ENCODE data around the gene ADSS1.
"Not testable (repeated sequence)": the region's sequence is repeated elsewhere in the genome, so short reads cannot be mapped to it uniquely, and the experiment has no call there.

The ADSS1 gene

DNA sequence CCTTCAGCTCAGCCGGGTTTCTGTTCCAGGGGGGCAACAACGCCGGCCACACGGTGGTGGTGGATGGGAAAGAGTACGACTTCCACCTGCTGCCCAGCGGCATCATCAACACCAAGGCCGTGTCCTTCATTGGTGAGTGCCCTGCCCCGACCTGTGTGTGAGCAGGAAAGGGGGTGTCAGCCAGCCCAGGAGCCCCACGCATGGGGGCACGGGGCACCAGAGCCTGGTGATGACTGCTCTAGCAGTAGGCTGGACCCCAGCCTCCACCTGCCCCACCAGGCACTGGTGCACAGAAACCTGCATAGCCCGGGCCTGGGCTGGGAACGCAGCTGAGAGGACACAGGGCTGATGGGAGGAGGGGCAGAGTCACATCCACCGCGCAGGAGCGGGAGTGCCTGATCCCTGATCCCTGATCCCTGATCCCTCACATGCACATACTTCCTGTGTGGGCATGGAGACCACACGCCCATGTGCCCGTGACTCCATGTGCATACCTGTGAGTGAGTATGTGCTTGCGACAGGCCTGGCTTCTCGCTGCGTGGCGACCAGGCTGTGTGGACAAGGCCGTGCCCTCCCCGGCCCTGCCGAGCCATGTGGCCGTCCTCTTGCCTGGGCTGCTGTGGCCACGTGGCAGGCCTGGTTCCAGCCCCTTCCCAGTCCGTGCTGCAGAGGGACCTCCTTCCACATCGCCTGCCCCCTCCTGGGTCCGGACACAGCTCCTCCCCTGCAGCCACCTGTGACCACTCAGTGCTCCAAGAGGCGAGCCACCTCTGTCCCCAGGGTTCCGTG lies 11.2 kb downstream of the ADSS1 start:
- no peak for DNase-seq

DNA sequence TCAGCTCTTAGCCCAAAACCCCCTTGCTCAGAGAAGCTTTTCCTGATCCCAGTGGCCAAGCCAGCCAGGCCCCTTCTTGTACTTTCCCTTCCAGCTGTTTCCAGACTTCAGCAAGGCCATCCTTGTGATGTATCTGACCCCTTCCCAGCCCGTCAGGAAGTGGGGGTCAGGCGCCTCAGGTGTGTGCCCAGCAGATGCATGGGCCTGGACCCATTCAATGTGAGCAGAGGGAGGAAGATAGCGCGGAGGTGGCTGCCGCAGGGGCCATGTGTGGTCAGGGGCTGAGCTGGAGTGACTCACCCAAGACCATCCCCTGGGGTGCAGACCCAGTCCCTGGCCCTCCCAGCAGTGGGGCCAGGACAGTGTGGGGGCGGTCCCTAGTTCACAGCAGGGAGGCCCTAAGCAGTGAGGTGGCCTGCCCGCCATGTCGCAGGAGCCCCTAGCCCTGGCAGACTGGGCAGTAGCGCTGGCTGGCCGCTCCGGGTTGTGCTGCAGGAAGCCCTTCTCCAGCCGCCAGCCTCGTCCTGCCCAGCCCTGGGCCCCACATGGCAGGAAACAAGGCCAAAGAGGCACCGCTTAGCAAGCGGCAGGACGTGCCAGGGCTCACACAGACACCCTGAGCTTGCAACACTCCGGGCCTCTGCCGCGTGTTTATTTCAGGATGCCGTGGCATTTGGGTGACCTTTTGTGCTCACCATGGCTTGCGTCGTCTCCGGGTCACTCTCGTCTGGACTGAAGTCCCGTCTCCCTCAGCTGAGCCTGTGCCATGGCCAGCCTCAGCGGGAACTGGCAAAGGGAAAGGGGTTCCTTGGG lies 12.0 kb downstream of the ADSS1 start:
- DNase-seq: no peak

DNA sequence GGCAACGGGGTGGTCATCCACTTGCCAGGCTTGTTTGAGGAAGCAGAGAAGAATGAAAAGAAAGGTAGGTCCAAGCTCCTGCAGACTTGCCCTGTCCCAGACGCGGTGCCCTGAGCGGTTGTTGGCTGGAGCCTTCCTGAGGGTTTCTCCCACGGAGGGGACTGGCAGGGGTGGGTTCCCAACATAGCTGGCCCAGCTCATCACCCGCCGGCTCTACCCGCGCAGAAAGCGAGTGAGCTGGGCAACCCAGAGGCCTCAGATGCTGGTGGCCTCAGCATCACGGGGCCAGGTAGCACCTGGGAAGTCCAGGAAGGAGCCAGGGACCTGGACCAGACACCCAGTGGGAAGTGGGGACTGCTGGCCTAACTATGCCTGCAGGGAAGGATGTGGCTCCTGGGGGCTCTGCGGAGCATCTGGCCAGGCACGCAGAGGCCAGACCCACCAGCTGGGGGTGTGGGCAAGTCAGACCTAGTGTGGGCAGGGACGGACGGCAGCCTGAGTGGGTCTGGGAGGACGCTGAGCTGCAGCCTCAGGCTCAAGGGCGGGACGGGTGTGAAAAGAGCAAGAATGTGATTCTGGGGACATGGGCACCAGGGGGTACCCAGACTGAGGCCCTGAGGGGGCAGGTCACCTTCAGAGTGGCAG lies 14.5 kb downstream of the ADSS1 start:
- no peak for DNase-seq

DNA sequence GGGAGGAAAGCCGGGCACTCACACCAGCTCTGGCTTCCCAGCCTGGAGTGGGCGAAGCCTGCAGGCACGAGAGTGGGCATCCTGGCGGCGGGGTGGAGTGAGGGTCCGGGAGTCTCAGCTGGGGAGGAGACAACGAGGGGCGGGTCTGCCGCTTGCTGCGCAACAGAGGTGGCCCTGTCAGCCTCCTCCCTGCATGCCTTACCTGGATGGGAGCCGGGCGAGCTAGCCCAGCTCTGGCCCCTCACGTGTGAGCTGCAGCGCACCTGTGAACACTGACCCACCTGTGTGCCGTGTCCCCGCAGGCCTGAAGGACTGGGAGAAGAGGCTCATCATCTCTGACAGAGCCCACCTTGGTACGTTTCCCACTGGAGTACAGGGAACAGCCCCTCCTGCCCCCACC lies 15.0 kb downstream of the ADSS1 start:
- no peak for DNase-seq

DNA sequence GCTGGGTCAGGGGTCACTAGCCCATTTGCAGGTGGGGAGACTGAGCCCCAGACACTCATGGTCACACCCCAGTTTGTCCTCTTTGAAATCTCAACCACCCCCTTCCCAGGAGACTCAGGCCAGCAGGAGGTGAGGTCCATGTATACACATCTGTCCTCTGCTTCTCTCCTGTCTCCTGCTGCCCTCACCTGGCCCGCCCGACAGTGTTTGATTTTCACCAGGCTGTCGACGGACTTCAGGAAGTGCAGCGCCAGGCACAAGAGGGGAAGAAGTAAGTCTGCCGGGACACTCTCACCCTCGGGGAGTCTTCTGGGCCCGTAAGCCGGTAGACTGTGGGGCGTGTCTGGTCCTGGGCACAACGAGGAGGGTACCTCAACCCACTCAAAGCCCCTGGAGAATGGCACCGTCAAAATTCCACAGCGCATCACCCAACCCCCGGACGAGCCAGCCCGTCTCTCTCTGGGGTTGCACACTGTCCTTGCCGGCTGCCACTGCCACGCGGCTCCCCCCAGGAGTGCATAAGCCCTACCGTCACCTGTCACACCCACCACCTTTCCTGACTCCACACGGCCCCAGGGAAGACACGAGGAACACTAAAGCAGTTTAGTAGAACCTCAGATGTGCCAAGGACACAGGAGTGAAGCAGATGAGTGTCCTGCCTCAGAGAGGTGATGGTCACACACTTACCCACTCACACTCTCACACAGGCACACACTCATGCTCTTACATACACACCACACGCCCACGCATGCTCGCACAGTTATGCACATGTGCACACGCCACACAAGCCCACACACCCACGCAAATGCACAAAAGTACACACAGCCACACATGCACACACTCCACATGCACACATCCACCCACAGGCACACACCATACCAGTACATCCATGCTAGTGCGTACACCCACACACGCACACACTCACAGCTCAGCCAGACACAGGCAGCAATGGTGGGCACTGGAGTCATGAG lies 15.8 kb downstream of the ADSS1 start:
- no peak for DNase-seq

DNA sequence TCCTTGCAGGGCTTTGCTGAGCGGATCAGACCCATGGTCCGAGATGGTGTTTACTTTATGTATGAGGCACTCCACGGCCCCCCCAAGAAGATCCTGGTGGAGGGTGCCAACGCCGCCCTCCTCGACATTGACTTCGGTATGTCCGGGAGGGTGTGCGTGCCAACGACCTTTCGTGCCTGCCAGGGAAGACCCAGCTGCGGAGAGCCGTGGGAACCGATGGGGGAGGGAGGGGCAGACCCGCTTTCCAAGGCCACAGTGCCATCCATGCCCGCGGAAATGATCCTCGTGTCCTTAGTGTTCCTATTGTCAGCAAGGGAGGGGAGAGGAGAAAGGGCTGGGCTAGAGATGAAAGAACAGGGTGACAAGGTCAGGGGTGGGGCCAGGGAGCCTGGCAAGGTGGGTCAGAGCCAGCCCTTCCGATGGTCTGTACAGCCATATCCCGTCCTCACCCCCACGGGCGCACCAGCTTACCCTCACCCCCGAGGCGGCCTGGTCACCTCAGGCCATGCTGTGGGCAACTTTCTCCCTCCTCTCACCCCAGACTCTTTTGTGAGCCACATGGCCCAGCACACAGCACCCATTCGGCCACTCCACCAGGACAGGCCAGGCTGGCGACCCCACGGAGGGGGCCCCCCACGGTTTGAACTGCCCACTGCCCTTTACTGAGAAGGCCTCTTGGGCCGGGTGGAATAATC lies 17.2 kb downstream of the ADSS1 start:
- no peak for DNase-seq

DNA sequence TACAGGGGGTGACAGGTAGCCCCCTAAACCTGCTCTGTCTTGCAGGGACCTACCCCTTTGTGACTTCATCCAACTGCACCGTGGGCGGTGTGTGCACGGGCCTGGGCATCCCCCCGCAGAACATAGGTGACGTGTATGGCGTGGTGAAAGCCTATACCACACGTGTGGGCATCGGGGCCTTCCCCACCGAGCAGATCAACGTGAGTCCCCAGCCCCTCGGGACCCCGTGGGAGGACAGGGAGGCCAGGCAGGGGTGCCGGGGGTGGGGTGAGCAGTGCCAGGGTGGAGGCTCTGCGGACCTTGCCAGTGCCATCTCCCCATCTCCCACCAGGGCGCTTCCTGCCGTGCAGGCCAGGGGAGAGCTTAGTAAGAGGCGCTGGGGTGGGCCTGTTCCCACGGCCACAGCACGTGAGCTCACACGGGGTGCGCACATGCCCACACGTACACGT lies 17.8 kb downstream of the ADSS1 start:
- no peak for DNase-seq

DNA sequence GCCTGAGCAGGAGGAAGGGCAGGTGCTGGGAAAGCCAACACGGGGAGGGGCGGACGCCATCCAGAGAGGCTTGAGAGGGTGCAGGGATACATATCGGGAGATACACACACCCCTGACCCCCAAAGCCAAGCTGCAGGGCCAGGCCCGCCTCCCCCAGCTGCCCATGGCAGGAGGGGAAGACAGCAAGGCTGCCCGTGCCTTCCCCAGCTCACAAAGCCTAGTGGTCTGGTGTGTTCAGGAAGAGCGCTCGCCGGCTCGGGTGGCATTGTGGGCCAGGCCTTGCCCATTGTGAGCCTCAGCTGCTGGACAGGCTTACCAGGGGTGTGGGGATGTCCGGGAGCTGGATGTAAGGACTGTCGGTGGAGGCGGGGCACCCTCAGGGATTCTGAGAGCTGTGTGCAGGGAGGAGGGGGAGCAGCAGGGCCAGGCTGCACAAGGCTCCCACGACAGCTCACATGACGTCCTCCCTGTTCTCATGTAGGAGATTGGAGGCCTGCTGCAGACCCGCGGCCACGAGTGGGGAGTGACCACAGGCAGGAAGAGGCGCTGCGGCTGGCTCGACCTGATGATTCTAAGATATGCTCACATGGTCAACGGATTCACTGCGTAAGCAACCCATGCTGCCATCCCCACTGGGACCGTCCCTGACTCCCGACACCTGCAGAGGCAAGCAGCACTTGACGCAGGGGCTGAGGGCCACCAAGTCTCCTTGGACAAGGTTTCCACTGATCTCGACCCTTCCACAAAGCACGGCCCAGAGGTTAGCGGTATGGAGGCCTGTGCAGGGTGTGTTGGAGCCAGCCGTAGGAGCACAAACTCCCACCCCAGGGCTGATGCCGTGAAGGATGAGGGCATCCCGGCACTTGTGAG lies 18.8 kb downstream of the ADSS1 start:
- no peak for DNase-seq

DNA sequence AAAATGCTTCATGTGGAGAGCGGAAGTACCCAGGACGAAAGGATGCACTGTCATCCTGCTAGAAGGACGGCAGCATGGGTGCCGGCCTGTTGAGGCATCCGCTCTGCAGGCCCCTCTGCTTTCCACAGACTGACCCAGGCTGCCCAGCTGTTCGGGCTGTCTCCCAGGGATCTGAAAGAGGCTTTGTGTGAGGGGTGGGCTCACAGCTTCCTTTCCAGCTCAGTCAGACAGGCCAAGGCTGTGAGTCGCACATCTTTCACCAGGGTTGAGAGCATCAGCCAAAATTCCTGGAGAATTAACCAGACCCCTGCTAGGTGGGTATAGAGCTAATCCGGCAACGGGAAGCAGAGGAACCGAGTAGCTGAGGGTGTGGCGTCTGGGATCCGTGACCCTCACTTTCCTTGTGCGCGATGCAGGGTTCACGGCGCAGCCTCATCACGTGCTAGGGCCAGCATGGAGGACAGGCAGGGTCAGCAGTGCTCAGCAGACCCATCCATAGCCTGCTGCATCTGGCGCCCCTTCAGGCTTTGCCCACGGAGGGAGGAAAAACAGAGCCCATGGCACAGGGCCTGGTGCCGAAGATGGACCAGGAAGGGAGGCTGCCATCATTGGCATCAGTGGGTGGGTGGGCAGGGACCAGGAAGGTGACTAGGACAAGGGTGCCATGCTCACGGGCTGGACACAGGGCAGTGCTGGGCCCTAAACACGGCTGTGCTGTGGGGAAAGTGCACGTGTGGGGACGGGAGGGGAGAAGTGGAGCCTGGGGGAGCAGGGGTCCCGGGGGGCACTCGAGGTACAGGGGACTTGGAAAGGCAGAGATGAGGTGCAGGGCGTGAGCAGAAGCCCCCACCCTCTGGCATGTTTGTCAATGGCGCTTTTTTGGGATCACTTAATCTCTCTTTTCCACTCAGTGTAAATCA lies 19.7 kb downstream of the ADSS1 start:
- DNase-seq: no peak

DNA sequence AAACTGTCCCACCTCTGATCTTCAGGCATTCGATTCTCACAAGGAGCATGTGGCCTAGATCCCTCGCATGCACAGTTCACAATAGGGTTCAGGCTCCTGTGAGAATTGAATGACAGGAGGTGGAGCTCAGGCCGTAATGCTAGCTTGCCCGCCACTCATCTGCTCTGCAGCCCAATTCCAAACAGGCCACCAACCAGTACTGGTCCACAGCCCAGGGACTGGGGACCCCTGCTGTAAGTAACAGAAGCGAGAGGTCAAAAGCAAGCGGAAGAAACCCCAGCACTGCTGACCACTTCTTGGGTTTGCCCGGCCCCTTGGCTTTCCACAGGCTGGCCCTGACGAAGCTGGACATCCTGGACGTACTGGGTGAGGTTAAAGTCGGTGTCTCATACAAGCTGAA lies 20.5 kb downstream of the ADSS1 start:
- no peak for DNase-seq

DNA sequence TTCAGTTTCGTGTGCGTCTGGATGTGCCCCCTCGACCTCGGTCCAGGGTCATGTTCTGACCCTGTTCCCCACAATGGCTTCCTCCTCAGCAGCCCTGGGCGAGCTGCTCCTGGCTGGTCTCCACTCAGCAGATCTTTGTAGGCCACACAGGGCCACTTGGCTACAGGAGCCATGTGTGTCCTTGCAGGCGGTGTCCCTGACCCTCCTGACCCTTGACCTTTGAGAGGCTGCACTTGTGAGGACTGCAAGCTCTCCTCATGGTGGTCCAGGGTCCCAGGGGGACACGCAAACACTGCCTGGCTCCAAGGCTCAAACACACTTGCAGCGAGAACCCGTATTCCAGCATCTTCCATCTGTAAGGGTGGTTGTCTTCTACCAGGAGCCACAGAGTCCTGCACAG lies 21.4 kb downstream of the ADSS1 start:
- no peak for DNase-seq

DNA sequence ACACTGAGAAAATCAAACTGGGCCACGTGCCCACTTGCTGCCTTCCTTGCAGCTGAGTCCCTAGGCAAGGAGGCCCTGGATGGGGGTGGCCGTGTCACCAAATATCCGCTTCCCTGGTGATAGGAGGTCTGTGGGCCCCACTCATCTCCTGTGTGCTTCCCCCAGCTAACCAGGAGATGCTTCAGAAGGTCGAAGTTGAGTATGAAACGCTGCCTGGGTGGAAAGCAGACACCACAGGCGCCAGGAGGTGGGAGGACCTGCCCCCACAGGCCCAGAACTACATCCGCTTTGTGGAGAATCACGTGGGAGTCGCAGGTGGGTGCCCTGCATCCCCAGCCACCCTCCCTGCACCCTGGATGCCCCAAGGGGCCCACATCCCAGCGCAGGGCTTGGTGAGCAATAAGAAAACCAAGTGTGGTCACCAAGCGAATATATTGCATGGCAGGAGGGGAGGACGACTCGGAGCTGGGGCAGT lies 22.1 kb downstream of the ADSS1 start:
- DNase-seq: no peak

DNA sequence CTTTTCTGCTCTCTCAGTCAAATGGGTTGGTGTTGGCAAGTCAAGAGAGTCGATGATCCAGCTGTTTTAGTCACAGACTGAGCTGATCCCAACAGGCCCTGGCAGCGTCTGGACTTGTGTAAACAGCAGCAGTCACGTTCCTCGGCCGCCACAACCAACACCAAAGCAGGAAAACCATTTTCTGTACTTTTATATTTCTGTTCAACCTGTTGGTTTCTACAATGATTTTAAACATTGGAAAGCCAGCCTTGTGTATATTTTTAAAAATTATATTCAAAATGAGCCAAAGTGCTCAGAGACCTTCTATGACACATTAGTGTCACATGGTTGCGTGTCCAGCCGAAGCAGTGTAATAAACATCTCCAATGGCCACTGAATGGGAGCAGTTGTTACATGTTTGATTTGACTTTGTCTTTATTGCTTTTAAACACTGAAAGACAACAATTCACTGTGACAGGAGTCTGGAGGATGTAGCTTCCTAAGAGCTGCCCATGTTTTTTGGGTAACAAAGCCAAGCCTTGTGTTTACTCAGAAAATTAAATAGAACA lies 23.0 kb downstream of the ADSS1 start:
- DNase-seq: no peak

DNA sequence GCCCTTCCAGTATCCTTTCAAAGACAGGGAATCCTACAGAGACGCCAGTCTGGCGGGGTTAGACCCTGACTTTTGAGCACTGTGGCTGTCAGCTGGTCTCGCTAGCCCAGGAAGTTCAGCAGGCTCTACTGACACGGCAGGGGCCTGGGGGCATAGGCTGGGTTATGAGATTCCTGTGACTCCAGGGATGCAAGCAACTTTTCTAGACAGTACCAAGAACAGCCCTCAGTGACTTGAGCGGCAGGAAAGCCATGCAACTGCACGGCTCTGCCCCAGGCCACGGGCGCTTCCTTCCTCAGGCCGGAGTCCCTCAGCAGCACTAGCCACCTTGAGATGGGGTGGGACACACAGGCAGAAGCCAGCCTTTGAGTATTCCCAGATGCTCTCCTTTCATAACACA lies 23.8 kb downstream of the ADSS1 start:
- DNase-seq: no peak

DNA sequence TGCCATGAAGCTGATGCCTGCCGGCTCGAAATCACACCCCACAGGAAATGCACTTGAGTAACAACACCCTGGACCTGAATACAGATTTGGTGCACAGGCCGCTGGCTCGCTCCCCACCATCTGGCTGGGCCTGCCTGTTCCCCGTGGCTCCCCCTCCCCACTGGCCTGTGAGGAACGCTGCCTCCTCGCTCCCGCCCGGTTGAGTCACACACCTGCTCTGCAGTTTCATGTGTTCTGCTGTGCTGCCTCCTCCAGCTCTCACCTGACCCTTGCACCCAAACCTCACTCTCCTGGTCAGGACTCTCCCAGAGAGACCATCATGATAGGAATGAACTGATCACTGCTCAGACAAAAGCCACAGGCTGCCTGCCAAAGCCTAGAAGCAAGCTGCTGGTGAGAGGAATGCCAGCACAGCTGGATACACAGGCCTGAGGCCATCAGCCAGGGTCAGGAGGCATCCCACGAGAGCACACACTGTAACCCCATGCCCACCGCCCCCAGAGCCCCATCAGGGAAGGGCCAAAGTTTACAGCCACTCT lies 25.2 kb downstream of the ADSS1 start:
- DNase-seq: no peak

DNA sequence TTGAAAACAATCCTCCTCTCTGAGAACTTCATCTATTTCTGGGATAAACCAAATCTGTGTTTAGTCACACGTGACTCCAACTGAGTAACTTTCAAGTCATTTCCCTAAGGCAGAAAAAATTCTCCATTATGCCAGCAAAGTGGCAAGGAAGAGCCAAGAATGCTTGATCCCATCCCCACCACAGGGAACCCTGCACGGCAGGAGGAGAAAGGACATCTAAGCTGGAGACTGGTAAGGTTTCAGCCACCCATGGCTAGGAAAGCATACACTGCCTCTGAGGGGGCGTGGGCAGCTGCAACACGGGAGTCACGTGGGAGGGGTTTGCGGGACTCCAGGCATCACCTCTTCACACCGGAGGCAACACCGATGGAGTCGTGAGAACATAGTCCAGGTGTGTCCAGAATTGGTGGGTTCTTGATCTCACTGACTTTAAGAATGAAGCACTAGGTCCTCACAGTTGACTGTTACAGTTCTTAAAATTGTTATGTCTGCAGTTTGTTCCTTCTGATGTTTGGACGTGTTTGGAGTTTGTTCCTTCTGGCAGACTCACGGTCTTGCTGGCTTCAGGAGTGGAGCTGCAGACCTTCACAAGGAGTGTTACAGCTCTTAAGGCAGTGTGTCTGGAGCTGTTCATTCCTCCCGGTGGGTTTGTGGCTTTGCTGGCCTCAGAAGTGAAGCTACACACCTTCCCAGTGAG lies 26.2 kb downstream of the ADSS1 start:
- no peak for DNase-seq

DNA sequence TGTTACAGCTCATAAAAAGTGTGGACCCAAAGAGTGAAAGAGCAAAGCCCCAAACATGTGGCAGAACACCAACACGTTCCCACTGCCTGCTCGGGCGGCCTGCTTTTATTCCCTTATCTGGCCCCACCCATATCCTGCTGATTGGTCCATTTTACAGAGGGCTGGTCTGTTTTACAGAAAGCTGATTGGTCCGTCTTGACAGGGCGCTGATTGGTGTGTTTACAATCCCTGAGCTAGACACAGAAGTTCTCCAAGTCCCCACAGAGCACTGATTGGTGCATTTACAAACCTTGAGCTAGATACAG lies 26.7 kb downstream of the ADSS1 start:
- not testable (repeated sequence) for DNase-seq

All from activated naive CD4-positive, alpha-beta T cell treated with anti-CD3 and anti-CD28 coated beads, Interleukin-2, amount 50 U/mL, for 16 hours (primary cell).